Endothelial cell of umbilical vein (primary cell): ENCODE measurements around the gene PHTF1.

Experiments
- CTCF ChIP-seq, 2 donors: IDR thresholded peaks; 1 replicate in 1 of 2; 2 replicates in 1 of 2; pipeline ENCODE4 v1.5.1; 2011; ENCODE audit warnings: low read length in 2 of 2, mild to moderate bottlenecking in 2 of 2, moderate library complexity in 2 of 2, control low read depth in 1 of 2, inconsistent platforms in 1 of 2, low read depth in 1 of 2; ENCODE audit not compliant: insufficient read depth in 1 of 2; ENCODE audit errors: extremely low read depth in 1 of 2
- EZH2 ChIP-seq: IDR thresholded peaks from 2 replicates; pipeline ENCODE4 v1.6.1; 2012; ENCODE audit warnings: borderline replicate concordance, low read depth, mild to moderate bottlenecking, moderate library complexity, low read length, inconsistent platforms; ENCODE audit not compliant: severe bottlenecking
- MYC ChIP-seq: IDR thresholded peaks from one replicate; pipeline ENCODE4 v1.6.1; 2011; ENCODE audit warnings: mild to moderate bottlenecking, low read depth, low read length
- POLR2AphosphoS5 ChIP-seq: IDR thresholded peaks from 2 replicates; pipeline ENCODE4 v1.6.1; 2012; ENCODE audit warnings: low read depth, mild to moderate bottlenecking, control low read depth, low read length, moderate library complexity; ENCODE audit not compliant: insufficient read depth

- no peak for TF ChIP-seq EZH2
- no peak for TF ChIP-seq CTCF (IDR thresholded peaks at IDR 0.05; ENCODE audit: extremely low read depth in 1 of 2, insufficient read depth in 1 of 2, low read depth in 1 of 2, low read length in 2 of 2)
- no peak for TF ChIP-seq POLR2AphosphoS5
- TF ChIP-seq MYC, result no peak
Observed at GRCh38 chr1:113654883-113655282, 104.4 kb downstream of the PHTF1 start.
